Fibroblast of skin of abdomen (primary cell): ENCODE results near the gene CIZ1.
A peak's percentile ranks its signal among the peaks of the same experiment; 100 is the strongest.

Experiments used
- DNase-seq: peaks from one replicate; pipeline ENCODE4 v3.0.0-alpha.2; 2013

Gene CIZ1

GRCh38 chr9:128190013-128190412 lies 1.4 kb downstream of the CIZ1 start:
- no peak for DNase-seq

- DNase-seq: no peak
These were observed 3.2 kb downstream of the CIZ1 start for GRCh38 chr9:128188209-128188608.

GRCh38 chr9:128187361-128187760 lies 4.0 kb downstream of the CIZ1 start:
- no peak for DNase-seq

GRCh38 chr9:128185979-128186965 lies 5.1 kb downstream of the CIZ1 start:
- no peak for DNase-seq

GRCh38 chr9:128182893-128183588 lies 8.3 kb downstream of the CIZ1 start:
- DNase-seq: no peak

- DNase-seq: peak; percentile 34
These were observed 9.9 kb downstream of the CIZ1 start for GRCh38 chr9:128181480-128181879.

- DNase-seq: no peak
These were observed 10.9 kb downstream of the CIZ1 start for GRCh38 chr9:128180447-128180846.

GRCh38 chr9:128180001-128180400 lies 11.4 kb downstream of the CIZ1 start:
- no peak for DNase-seq

- no peak for DNase-seq
These were observed 12.5 kb downstream of the CIZ1 start for GRCh38 chr9:128178806-128179431.

GRCh38 chr9:128175726-128176125 lies 15.6 kb downstream of the CIZ1 start:
- DNase-seq: no peak

GRCh38 chr9:128175102-128175563 lies 16.2 kb downstream of the CIZ1 start:
- DNase-seq: peak; percentile 20

- DNase-seq: no peak
These were observed 17.3 kb downstream of the CIZ1 start for GRCh38 chr9:128174062-128174461.

- DNase-seq: no peak
These were observed 21.4 kb downstream of the CIZ1 start for GRCh38 chr9:128169925-128170324.

- DNase-seq: no peak
These were observed 21.9 kb downstream of the CIZ1 start for GRCh38 chr9:128169492-128169891.

GRCh38 chr9:128168731-128169308 lies 22.6 kb downstream of the CIZ1 start:
- no peak for DNase-seq

GRCh38 chr9:128167209-128167608 lies 24.2 kb downstream of the CIZ1 start:
- DNase-seq: no peak

- DNase-seq: no peak
These were observed 25.2 kb downstream of the CIZ1 start for GRCh38 chr9:128166169-128166568.

- DNase-seq: no peak
These were observed 27.0 kb downstream of the CIZ1 start for GRCh38 chr9:128164307-128164885.

- no peak for DNase-seq
These were observed 27.7 kb downstream of the CIZ1 start for GRCh38 chr9:128163523-128164306.

GRCh38 chr9:128163027-128163515 lies 28.3 kb downstream of the CIZ1 start:
- no peak for DNase-seq
